Neural progenitor cell (in vitro differentiated cells): Measurements from ENCODE around the gene PACS1. TPM values are rescaled to one million over a fixed set of nuclear protein-coding genes. Genes with fewer than 3 reads are reported as not detected.

Experiments used
- DNase-seq: peaks from one replicate; pipeline ENCODE4 v3.0.0-alpha.2; 2016; ENCODE audit warnings: low spot score
- H2AFZ ChIP-seq: fragments of 200-600 bp; sonication (generic); replicated peaks from 2 replicates; pipeline ENCODE4 v1.6.1; 2016; ENCODE audit warnings: antibody characterized with exemption
- H3F3A ChIP-seq: fragments of 200-600 bp; sonication (generic); 2 replicates; pipeline ENCODE4 v1.6.1; 2016; ENCODE audit warnings: antibody characterized with exemption, low read depth
- H3K27ac ChIP-seq: fragments of 200-600 bp; sonication (generic); 2 replicates; pipeline ENCODE4 v1.5.1; 2016; ENCODE audit warnings: mild to moderate bottlenecking
- H3K27me3 ChIP-seq: fragments of 200-600 bp; sonication (generic); 2 replicates; pipeline ENCODE4 v1.6.1; 2016; ENCODE audit warnings: mild to moderate bottlenecking, moderate library complexity
- H3K36me3 ChIP-seq: fragments of 200-600 bp; sonication (generic); 2 replicates; pipeline ENCODE4 v1.5.1; 2016
- H3K4me1 ChIP-seq: fragments of 200-600 bp; sonication (generic); 2 replicates; pipeline ENCODE4 v1.6.1; 2016; ENCODE audit warnings: mixed run types
- H3K4me2 ChIP-seq: fragments of 200-600 bp; sonication (generic); 2 replicates; pipeline ENCODE4 v1.6.1; 2016
- H3K4me3 ChIP-seq: fragments of 200-600 bp; sonication (generic); 2 replicates; pipeline ENCODE4 v1.5.1; 2016
- H3K79me2 ChIP-seq: fragments of 200-600 bp; sonication (generic); 2 replicates; pipeline ENCODE4 v1.6.1; 2016; ENCODE audit warnings: low read depth
- H3K9ac ChIP-seq: fragments of 200-600 bp; sonication (generic); 2 replicates; pipeline ENCODE4 v1.6.1; 2016
- H3K9me3 ChIP-seq: fragments of 200-600 bp; sonication (generic); 2 replicates; pipeline ENCODE4 v1.5.1; 2016; ENCODE audit warnings: low read depth
- H4K20me1 ChIP-seq: fragments of 200-600 bp; sonication (generic); 2 replicates; pipeline ENCODE4 v1.6.1; 2016; ENCODE audit warnings: low read depth
- H3K27ac Mint-ChIP-seq: 3 replicates; pipeline ENCODE4 v1.8.0; 2021; ENCODE audit warnings: mixed read lengths
- H3K27me3 Mint-ChIP-seq: 2 replicates; pipeline ENCODE4 v1.8.0; 2022; ENCODE audit warnings: low read depth, mild to moderate bottlenecking, inconsistent platforms, moderate library complexity, mixed read lengths; ENCODE audit not compliant: insufficient read depth
- H3K36me3 Mint-ChIP-seq: 3 replicates; pipeline ENCODE4 v1.8.0; 2021; ENCODE audit warnings: mixed read lengths
- H3K4me1 Mint-ChIP-seq: 3 replicates; pipeline ENCODE4 v1.8.0; 2021; ENCODE audit warnings: mixed read lengths
- H3K4me3 Mint-ChIP-seq: 3 replicates; pipeline ENCODE4 v1.8.0; 2021; ENCODE audit warnings: mild to moderate bottlenecking, moderate library complexity, mixed read lengths
- H3K9me3 Mint-ChIP-seq: 3 replicates; pipeline ENCODE4 v1.8.0; 2020; ENCODE audit warnings: mixed read lengths
- CTCF ChIP-seq: fragments of 200-600 bp; sonication (generic); IDR thresholded peaks from 2 replicates; pipeline ENCODE4 v1.5.1; 2017; ENCODE audit warnings: antibody characterized with exemption, mild to moderate bottlenecking
- EZH2 ChIP-seq: fragments of 200-600 bp; sonication (generic); IDR thresholded peaks from 2 replicates; pipeline ENCODE4 v1.6.1; 2017; ENCODE audit warnings: antibody characterized with exemption, mild to moderate bottlenecking, moderate library complexity
- EZH2phosphoT487 ChIP-seq: fragments of 200-600 bp; sonication (generic); IDR thresholded peaks from 2 replicates; pipeline ENCODE4 v1.6.1; 2017; ENCODE audit warnings: antibody characterized with exemption
- total RNA-seq: library from RNA; depleted of rRNA; stranded (reverse); fragments of >200 nt; gene quantifications from 2 replicates; pipeline ENCODE4 v1.2.3, GENCODE V29; 2015; ENCODE audit warnings: low replicate concordance

The PACS1 gene
- total RNA-seq, 1 donor from 2014 or later = 13.4 TPM

GRCh38 chr11:66268952-66269905 is 199.2 kb downstream of the PACS1 start:
- H3K27me3 Mint-ChIP-seq = peaks cover 11% of the 10 kb centered on the region
- TF ChIP-seq EZH2phosphoT487 = no peak
- peak; percentile 40 for TF ChIP-seq CTCF
- Histone ChIP-seq H3K9me3 (no peaks in the 10 kb centered on the region), H2AFZ (peak overlapping the region; percentile 85), H3K36me3 (no peaks in the 10 kb centered on the region), H3K4me1 (peaks cover 12% of the 10 kb centered on the region), H3F3A (peaks cover 34% of the 10 kb centered on the region), H3K79me2 (peaks cover 25% of the 10 kb centered on the region), H3K4me2 (peak overlapping the region; percentile 86), H4K20me1 (peaks cover 45% of the 10 kb centered on the region), H3K27ac (peak overlapping the region; percentile 87), H3K27me3 (no peaks in the 10 kb centered on the region), H3K4me3 (peak overlapping the region; percentile 76), H3K9ac (peak overlapping the region; percentile 82)
- H3K9me3 Mint-ChIP-seq = no peaks in the 10 kb centered on the region
- H3K4me1 Mint-ChIP-seq = peaks cover 19% of the 10 kb centered on the region
- H3K4me3 Mint-ChIP-seq = peak overlapping the region; percentile 97
- DNase-seq = peak; percentile 66
- peak overlapping the region; percentile 98 for H3K27ac Mint-ChIP-seq
- H3K36me3 Mint-ChIP-seq = peaks cover 21% of the 10 kb centered on the region

GRCh38 chr11:66271816-66272215 is 201.7 kb downstream of the PACS1 start:
- Histone ChIP-seq H3K79me2 (peaks cover 25% of the 10 kb centered on the region), H3K4me3 (no peak overlapping the region), H2AFZ (no peak overlapping the region), H3K9ac (no peak overlapping the region), H3K4me2 (no peak overlapping the region), H3K36me3 (no peaks in the 10 kb centered on the region), H3K27ac (no peak overlapping the region), H3F3A (peaks cover 26% of the 10 kb centered on the region), H3K9me3 (no peaks in the 10 kb centered on the region), H3K4me1 (peaks cover 10% of the 10 kb centered on the region), H3K27me3 (no peaks in the 10 kb centered on the region), H4K20me1 (peaks cover 26% of the 10 kb centered on the region)
- Mint-ChIP-seq H3K4me1 (peaks cover 19% of the 10 kb centered on the region), H3K27ac (no peak overlapping the region), H3K9me3 (no peaks in the 10 kb centered on the region), H3K4me3 (peak overlapping the region; percentile 55), H3K27me3 (peaks cover 12% of the 10 kb centered on the region), H3K36me3 (peaks cover 18% of the 10 kb centered on the region)
- TF ChIP-seq EZH2 = no peak
- TF ChIP-seq CTCF = no peak
- no peak for DNase-seq

GRCh38 chr11:66272596-66272995 is 202.5 kb downstream of the PACS1 start:
- no peaks in the 10 kb centered on the region for H3K9me3 ChIP-seq
- H3F3A ChIP-seq = peaks cover 26% of the 10 kb centered on the region
- Mint-ChIP-seq H3K4me1 (peaks cover 17% of the 10 kb centered on the region), H3K27me3 (peaks cover 14% of the 10 kb centered on the region), H3K27ac (no peak overlapping the region), H3K9me3 (no peaks in the 10 kb centered on the region), H3K4me3 (no peak overlapping the region), H3K36me3 (peaks cover 18% of the 10 kb centered on the region)
- H3K79me2 ChIP-seq = peaks cover 25% of the 10 kb centered on the region
- peaks cover 7% of the 10 kb centered on the region for H3K27me3 ChIP-seq
- DNase-seq = no peak
- no peak overlapping the region for H3K9ac ChIP-seq
- H3K4me2 ChIP-seq = no peak overlapping the region
- peaks cover 6% of the 10 kb centered on the region for H3K4me1 ChIP-seq
- H4K20me1 ChIP-seq = peaks cover 26% of the 10 kb centered on the region
- no peak overlapping the region for H3K4me3 ChIP-seq
- no peak overlapping the region for H2AFZ ChIP-seq
- TF ChIP-seq EZH2phosphoT487 (no peak), CTCF (no peak), EZH2 (no peak)
- no peak overlapping the region for H3K27ac ChIP-seq
- no peaks in the 10 kb centered on the region for H3K36me3 ChIP-seq
